K562 (cell line): ENCODE results near the gene CSMD2. TPM values are rescaled to one million over a fixed set of nuclear protein-coding genes. Genes with fewer than 3 reads are reported as not detected.

ENCODE experiments used
- ATAC-seq: fragments of 200-7000 bp; cut with Tn5 transposase; 3 replicates; pipeline ENCODE4 v1.9.1; 2020; ENCODE audit warnings: moderate library complexity
- BruUV-seq: library from RNA; stranded (reverse); fragments of 400-500 nt; replicated peaks from 2 replicates; lab custom pipeline; 2021; lab: Mats Ljungman, UMichigan
- CTCF ChIA-PET: fragments of 300-600 bp; formaldehyde crosslinking; extraction: SDS; loops from one replicate; lab custom pipeline; 2021; ENCODE audit warnings: low intra/inter-chr PET ratio; lab: Yijun Ruan, JAX
- POLR2A ChIA-PET: fragments of 300-600, 350-650 bp; sonication (Branson Sonifier 250); formaldehyde crosslinking; extraction: SDS; loops from one replicate; lab custom pipeline; 2021; ENCODE audit warnings: antibody characterized with exemption, inconsistent platforms; lab: Yijun Ruan, JAX
- DNase-seq, 4 experiments: peaks; one replicate each; pipeline versions ENCODE4 v3.0.0 to v3.0.0-alpha.2; 2011 to 2018; ENCODE audit warnings: low spot score in 3 of 4, mixed read lengths in 3 of 4; ENCODE audit errors: extremely low read depth in 1 of 4
- FAIRE-seq: peaks from 2 replicates; lab custom pipeline; 2011; peaks lifted over from hg19 to GRCh38; lab: Jason Lieb, UNC
- H2AFZ ChIP-seq: 2 replicates; pipeline ENCODE4 v1.6.0; 2011; ENCODE audit warnings: low read depth, low read length, control low read depth, inconsistent platforms
- H3K27ac ChIP-seq: fragments of 200-600 bp; 3 replicates; pipeline ENCODE4 v1.8.0; 2011; ENCODE audit warnings: low read depth, mild to moderate bottlenecking, control low read depth, inconsistent platforms, low read length, moderate library complexity, mixed read lengths; ENCODE audit errors: extremely low read depth
- H3K27me3 ChIP-seq, 2 experiments: fragments of 300-600 bp in 1 of 2; 2 replicates in 1 of 2; 3 replicates in 1 of 2; pipeline versions ENCODE4 v1.6.0 to v1.8.0; 2011; ENCODE audit warnings: inconsistent platforms in 2 of 2, low read length in 2 of 2, mild to moderate bottlenecking in 1 of 2, mixed read lengths in 1 of 2, moderate library complexity in 1 of 2; ENCODE audit not compliant: control insufficient read depth in 2 of 2, insufficient read depth in 2 of 2
- H3K36me3 ChIP-seq: fragments of 300-600 bp; 3 replicates; pipeline ENCODE4 v1.8.0; 2011; ENCODE audit warnings: mild to moderate bottlenecking, low read length, inconsistent platforms; ENCODE audit not compliant: control insufficient read depth, insufficient read depth
- H3K4me1 ChIP-seq, 2 experiments: fragments of 200-600 bp in 1 of 2; replicated peaks in 1 of 2; 2 replicates in 1 of 2; 3 replicates in 1 of 2; pipeline versions ENCODE4 v1.5.1 to v1.8.0; 2011; ENCODE audit warnings: inconsistent platforms in 2 of 2, low read length in 2 of 2, mild to moderate bottlenecking in 1 of 2, mixed read lengths in 1 of 2, moderate library complexity in 1 of 2; ENCODE audit not compliant: control insufficient read depth in 2 of 2, insufficient read depth in 2 of 2
- H3K4me2 ChIP-seq: 2 replicates; pipeline ENCODE4 v1.6.1; 2011; ENCODE audit warnings: low read length, control low read depth, inconsistent platforms, mixed read lengths; ENCODE audit not compliant: insufficient read depth
- H3K4me3 ChIP-seq: fragments of 200-600 bp; sonication (generic), shearing (Covaris generic); 2 replicates; pipeline ENCODE4 v1.5.1; 2016; ENCODE audit warnings: control low read depth, inconsistent platforms
- H3K79me2 ChIP-seq: fragments of 200-600 bp; 3 replicates; pipeline ENCODE4 v1.8.0; 2011; ENCODE audit warnings: low read length, inconsistent platforms; ENCODE audit not compliant: control insufficient read depth, insufficient read depth
- H3K9ac ChIP-seq, 2 experiments: 2 replicates each; pipeline versions ENCODE4 v1.6.0 to v1.6.1; 2011; ENCODE audit warnings: low read depth in 2 of 2, low read length in 2 of 2, control low read depth in 1 of 2, inconsistent platforms in 1 of 2, mild to moderate bottlenecking in 1 of 2, mixed read lengths in 1 of 2; ENCODE audit not compliant: insufficient read depth in 1 of 2
- H3K9me1 ChIP-seq: one replicate; pipeline ENCODE4 v1.6.0; 2011; ENCODE audit warnings: inconsistent platforms, mild to moderate bottlenecking, low read length, moderate library complexity; ENCODE audit not compliant: control insufficient read depth, insufficient read depth
- H3K9me3 ChIP-seq: replicated peaks from 2 replicates; pipeline ENCODE4 v1.5.1; 2011; ENCODE audit warnings: low read depth, low read length, inconsistent platforms; ENCODE audit not compliant: control insufficient read depth, insufficient read depth
- H4K20me1 ChIP-seq: replicated peaks from 2 replicates; pipeline ENCODE4 v1.6.1; 2011; ENCODE audit warnings: low read length, inconsistent platforms, mixed read lengths; ENCODE audit not compliant: control insufficient read depth, insufficient read depth
- CEBPB ChIP-seq: fragments of 450-650 bp; IDR thresholded peaks from 2 replicates; pipeline ENCODE4 v1.6.1; 2016; ENCODE audit warnings: missing genetic modification characterization, missing compliant biosample characterization
- HDAC2 ChIP-seq: fragments of 450-650 bp; IDR thresholded peaks from 2 replicates; pipeline ENCODE4 v1.6.1; 2016; ENCODE audit warnings: mild to moderate bottlenecking
- ILF3 ChIP-seq: fragments of 450-650 bp; IDR thresholded peaks from 2 replicates; pipeline ENCODE4 v1.6.1; 2018; ENCODE audit warnings: antibody characterized with exemption, mild to moderate bottlenecking, moderate library complexity, borderline replicate concordance
- JUN ChIP-seq, 2 experiments: sonication (generic) in 1 of 2; formaldehyde crosslinking in 1 of 2; IDR thresholded peaks; 2 replicates each; pipeline versions ENCODE4 v1.6.1 to v1.8.0; 2012 to 2022; ENCODE audit warnings: borderline replicate concordance in 2 of 2, mild to moderate bottlenecking in 2 of 2, improper control_type of control experiment in 1 of 2, low read depth in 1 of 2, low read length in 1 of 2, missing genetic modification reagents in 1 of 2
- PREB ChIP-seq: sonication (generic); formaldehyde crosslinking; IDR thresholded peaks from 2 replicates; pipeline ENCODE4 v1.8.1; 2023; ENCODE audit warnings: mild to moderate bottlenecking, missing genetic modification reagents
- PTBP1 ChIP-seq: fragments of 200-400 bp; formaldehyde crosslinking; IDR thresholded peaks from 2 replicates; pipeline ENCODE4 v1.6.1; 2017; ENCODE audit warnings: low read depth, low read length
- RBM34 ChIP-seq: fragments of 200-400 bp; formaldehyde crosslinking; IDR thresholded peaks from 2 replicates; pipeline ENCODE4 v1.6.1; 2018; ENCODE audit warnings: low read length, borderline replicate concordance; ENCODE audit not compliant: insufficient read depth
- RREB1 ChIP-seq: fragments of 250-450 bp; sonication (Bioruptor Pico); IDR thresholded peaks from 2 replicates; pipeline ENCODE4 v1.4.0; 2020
- ZNF140 ChIP-seq: fragments of 250-450 bp; sonication (Bioruptor Pico); IDR thresholded peaks from 2 replicates; pipeline ENCODE4 v1.8.0; 2021; ENCODE audit warnings: moderate library complexity, mild to moderate bottlenecking, inconsistent platforms
- ZNF184 ChIP-seq: sonication (generic); formaldehyde crosslinking; IDR thresholded peaks from 2 replicates; pipeline ENCODE4 v1.5.0; 2020; ENCODE audit warnings: missing genetic modification reagents
- ZNF239 ChIP-seq: fragments of 250-450 bp; sonication (Bioruptor Pico); IDR thresholded peaks from 2 replicates; pipeline ENCODE4 v1.4.0; 2020; ENCODE audit warnings: mild to moderate bottlenecking
- ZNF347 ChIP-seq: fragments of 450-650 bp; formaldehyde crosslinking; IDR thresholded peaks from 2 replicates; pipeline ENCODE4 v1.4.0; 2020; ENCODE audit warnings: low read depth, mild to moderate bottlenecking, moderate library complexity
- ZNF584 ChIP-seq: fragments of 200-800 bp; sonication (Bioruptor generic); IDR thresholded peaks from 2 replicates; pipeline ENCODE4 v1.6.1; 2016; ENCODE audit warnings: low read depth, mild to moderate bottlenecking, missing genetic modification characterization, missing compliant biosample characterization
- WGBS: fragments of 100-300 bp; shearing (Covaris generic); methylation state at CpG from one replicate; pipeline ENCODE4 v1.1.6; 2016; ENCODE audit warnings: low coverage, mixed read lengths; ENCODE audit not compliant: insufficient coverage; ENCODE audit errors: missing lambda C conversion rate; 5-methylcytosine and 5-hydroxymethylcytosine counted together
- in situ Hi-C: fragments of 300-500 bp; cut with MboI; formaldehyde crosslinking; loops from 4 replicates; pipeline ENCODE4 v1.15.0; 2018; ENCODE audit warnings: inconsistent platforms, mixed read lengths
- intact Hi-C: fragments of 100-400 bp; cut with micrococcal nuclease; formaldehyde crosslinking; loops from 2 replicates; pipeline ENCODE4 v1.14.2; 2022
- polyA plus RNA-seq, 8 experiments: library from polyadenylated mRNA; depleted of rRNA in 4 of 8; stranded (reverse) in 5 of 8; unstranded in 3 of 8; fragments of >200 nt; fragmentation: Nextera tagmentation in 2 of 8; fragmentation: Illumina TruSeq in 1 of 8; extraction: Ambion mirVana in 2 of 8; extraction: Trizol in 1 of 8; gene quantifications; 2 replicates each; pipeline versions ENCODE4 v1.2.1 to v1.2.3, GENCODE V29; 2011 to 2014; ENCODE audit warnings: inconsistent platforms in 1 of 8, missing spikeins in 1 of 8
- total RNA-seq, 7 experiments: library from RNA; depleted of rRNA in 6 of 7; stranded (reverse); fragments of >200 nt in 6 of 7; fragmentation: Illumina TruSeq in 2 of 7; extraction: Trizol in 2 of 7; gene quantifications; 2 replicates each; pipeline versions ENCODE4 v1.2.1 to v1.2.3, GENCODE V29; 2011 to 2021; ENCODE audit warnings: low replicate concordance in 1 of 7

Gene CSMD2
- total and polyA plus RNA-seq, 9 of the 15 experiments (the other 6 are each of a cell fraction or from before 2014, with no cell fraction given): not detected

GRCh38 chr1:33897092-33897725 lies 267.8 kb downstream of the CSMD2 start:
- in situ Hi-C loops: no loop called here
- intact Hi-C loops: no loop called here
- H3K4me3 ChIP-seq: no peak overlapping the region
- H3K27ac ChIP-seq: no peak overlapping the region
- no peak for DNase-seq
- H3K9ac ChIP-seq: no peak overlapping the region
- peaks cover 0 to 4% of the 10 kb centered on the region in 2 experiments; a peak in 1 of 5 replicates for H3K27me3 ChIP-seq
- WGBS: 4% methylated on average over 5 of the region's 5 CpGs
- H3K79me2 ChIP-seq: no peaks in the 10 kb centered on the region
- H3K9me1 ChIP-seq: no peaks in the 10 kb centered on the region
- no peaks in the 10 kb centered on the region for H3K36me3 ChIP-seq
- ChIA-PET POLR2A (no interaction called here), CTCF (no interaction called here)
- ATAC-seq: no peak
- no peaks in the 10 kb centered on the region for H3K9me3 ChIP-seq
- 0 out of 2 replicates have a peak, but pooled peaks cover under 1% of the 10 kb centered on the region for H4K20me1 ChIP-seq
- H3K4me1 ChIP-seq: peaks cover 0 to 1% of the 10 kb centered on the region in 2 experiments; a peak in 2 of 5 replicates
- no TSS peak for BruUV-seq
- H3K4me2 ChIP-seq: no peak overlapping the region
- no peak for FAIRE-seq
- no peak overlapping the region; the same call in 1 of the 2 replicates for H2AFZ ChIP-seq
- TF ChIP-seq ILF3 (no peak), RBM34 (no peak), PREB (CRISPR knock-in tag) (no peak), ZNF140 (CRISPR knock-in tag) (no peak), ZNF347 (CRISPR knock-in tag) (no peak), PTBP1 (no peak), ZNF239 (CRISPR knock-in tag) (no peak), HDAC2 (no peak), ZNF184 (CRISPR knock-in tag) (no peak), CEBPB (no peak), RREB1 (CRISPR knock-in tag) (no peak), JUN (IDR thresholded peaks at IDR 0.05; ENCODE audit: borderline replicate concordance, low read depth, low read length) (no peak), JUN (CRISPR knock-in tag; IDR thresholded peaks at IDR 0.05; ENCODE audit: borderline replicate concordance) (no peak), ZNF584 (CRISPR knock-in tag) (no peak)
